HG03520 (cell line): ENCODE data around the gene TRABD2B.

Experiments
- ATAC-seq: cut with Tn5 transposase; IDR thresholded peaks from one replicate; pipeline ENCODE4 v1.9.1; 2021; ENCODE audit warnings: mild to moderate bottlenecking, moderate library complexity; ENCODE audit not compliant: unreplicated experiment

Gene TRABD2B

GRCh38 chr1:47993881-47994625 is 3.1 kb downstream of the TRABD2B start:
- ATAC-seq: no peak

- no peak for ATAC-seq
These were observed 3.8 kb downstream of the TRABD2B start for GRCh38 chr1:47993416-47993740.

- ATAC-seq: no peak
These were observed 4.3 kb downstream of the TRABD2B start for GRCh38 chr1:47992720-47993415.

GRCh38 chr1:47991673-47992072 is 5.5 kb downstream of the TRABD2B start:
- no peak for ATAC-seq

- ATAC-seq: no peak
These were observed 6.0 kb downstream of the TRABD2B start for GRCh38 chr1:47991187-47991586.

GRCh38 chr1:47990286-47990685 is 6.9 kb downstream of the TRABD2B start:
- no peak for ATAC-seq

GRCh38 chr1:47987601-47988000 is 9.6 kb downstream of the TRABD2B start:
- no peak for ATAC-seq

- no peak for ATAC-seq
These were observed 10.4 kb downstream of the TRABD2B start for GRCh38 chr1:47986761-47987200.

GRCh38 chr1:47985018-47985417 is 12.2 kb downstream of the TRABD2B start:
- no peak for ATAC-seq

- ATAC-seq: no peak
These were observed 12.9 kb downstream of the TRABD2B start for GRCh38 chr1:47984175-47984789.

GRCh38 chr1:47983691-47984090 is 13.5 kb downstream of the TRABD2B start:
- ATAC-seq: no peak

- ATAC-seq: no peak
These were observed 15.4 kb downstream of the TRABD2B start for GRCh38 chr1:47981667-47982350.

- no peak for ATAC-seq
These were observed 16.7 kb downstream of the TRABD2B start for GRCh38 chr1:47980501-47980900.

GRCh38 chr1:47979724-47980123 is 17.5 kb downstream of the TRABD2B start:
- no peak for ATAC-seq

GRCh38 chr1:47978486-47978885 is 18.7 kb downstream of the TRABD2B start:
- ATAC-seq: no peak

- no peak for ATAC-seq
These were observed 20.5 kb downstream of the TRABD2B start for GRCh38 chr1:47976728-47977127.

- ATAC-seq: no peak
These were observed 20.9 kb downstream of the TRABD2B start for GRCh38 chr1:47976267-47976666.

- no peak for ATAC-seq
These were observed 21.8 kb downstream of the TRABD2B start for GRCh38 chr1:47975302-47975921.

GRCh38 chr1:47972864-47973432 is 24.2 kb downstream of the TRABD2B start:
- no peak for ATAC-seq

GRCh38 chr1:47971385-47972160 is 25.6 kb downstream of the TRABD2B start:
- no peak for ATAC-seq
